GM18951 (cell line): ENCODE data around the gene CNOT6.
"Not testable (repeated sequence)": the region's sequence is repeated elsewhere in the genome, so short reads cannot be mapped to it uniquely, and the experiment has no call there.

Experiments used
- POLR2A ChIP-seq: IDR thresholded peaks from 4 replicates; pipeline ENCODE4 v1.6.1; 2011; ENCODE audit warnings: mild to moderate bottlenecking; ENCODE audit not compliant: insufficient read length, insufficient read depth; ENCODE audit errors: extremely low read depth
- in situ Hi-C: fragments of 300-500 bp; cut with MboI; formaldehyde crosslinking; loops from one replicate; pipeline ENCODE4 v1.12.0; 2022; ENCODE audit warnings: low sequenced_read_pairs, mixed read lengths, inconsistent platforms; ENCODE audit not compliant: unreplicated experiment

CNOT6 gene

DNA sequence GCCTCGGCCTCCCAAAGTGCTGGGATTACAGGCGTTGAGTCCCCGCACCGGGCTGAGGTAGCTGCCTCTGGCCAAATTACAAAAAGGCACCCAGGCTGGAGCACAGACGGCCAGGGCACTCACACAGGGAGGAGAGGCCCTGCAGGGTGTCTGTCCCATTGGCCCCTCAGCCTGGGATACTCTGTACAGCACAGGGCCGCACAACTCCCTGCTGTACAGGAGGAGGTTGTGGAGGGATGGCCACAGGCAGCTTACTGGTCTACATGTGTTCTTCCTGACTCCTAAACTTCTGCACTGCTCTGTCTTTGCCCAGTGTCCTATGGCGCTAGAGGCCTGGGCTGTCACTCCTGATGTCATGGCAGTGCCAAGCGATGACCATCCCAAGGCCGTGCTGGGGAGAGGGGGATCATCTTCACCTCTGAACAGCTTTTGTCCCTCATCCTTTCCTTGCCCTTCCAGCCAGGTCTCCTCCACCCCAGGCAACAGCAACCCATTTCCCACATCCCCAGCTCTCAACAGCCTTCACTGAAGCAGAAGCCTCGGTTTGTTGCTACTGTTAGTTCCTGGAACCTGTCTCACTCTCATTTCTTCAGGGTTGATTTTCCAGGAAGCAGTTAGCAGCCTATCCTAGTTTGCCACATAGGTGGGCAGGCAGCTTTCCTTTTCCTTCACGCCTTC lies 1.8 kb upstream of the CNOT6 start:
- TF ChIP-seq POLR2A: no peak

DNA sequence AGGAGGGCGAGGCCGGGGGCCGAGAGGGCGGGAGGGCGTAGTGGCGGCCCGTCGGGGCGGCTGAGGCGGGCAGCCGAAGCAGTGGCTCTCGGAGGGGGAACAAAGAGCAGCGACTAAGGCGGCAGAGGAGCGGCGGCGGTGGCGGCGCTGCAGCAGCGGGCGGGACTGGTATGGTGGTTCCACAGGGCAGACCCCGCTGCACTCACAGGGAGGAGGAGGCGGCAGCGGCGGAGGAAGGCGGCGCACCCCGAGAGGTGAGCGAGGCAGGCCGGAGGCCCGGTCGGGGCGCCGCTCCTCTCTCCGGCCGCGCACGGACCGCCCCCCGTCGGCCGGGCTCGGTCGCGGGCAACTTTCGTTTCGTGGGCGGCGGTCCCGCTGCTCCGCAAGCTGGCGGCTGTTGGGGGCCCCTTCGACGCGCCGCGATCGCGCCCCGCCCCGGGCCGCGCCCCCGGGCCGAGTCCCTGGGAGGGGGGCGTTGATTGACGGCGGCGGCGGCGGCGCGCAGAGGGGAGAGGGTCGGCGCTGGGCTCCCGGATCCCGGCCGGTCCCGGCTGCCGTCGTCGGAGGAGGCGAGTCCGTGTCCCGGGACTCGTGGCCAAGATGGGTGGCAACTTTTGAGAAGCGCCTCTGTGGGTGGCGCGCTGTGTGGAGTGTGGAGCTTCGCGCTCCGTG lies 467 bp downstream of the CNOT6 start:
- in situ Hi-C loops: no loop called here
- no peak for TF ChIP-seq POLR2A

More for the DNA sequence above, 1.8 kb upstream of the CNOT6 start:
- in situ Hi-C loops: no loop called here

DNA sequence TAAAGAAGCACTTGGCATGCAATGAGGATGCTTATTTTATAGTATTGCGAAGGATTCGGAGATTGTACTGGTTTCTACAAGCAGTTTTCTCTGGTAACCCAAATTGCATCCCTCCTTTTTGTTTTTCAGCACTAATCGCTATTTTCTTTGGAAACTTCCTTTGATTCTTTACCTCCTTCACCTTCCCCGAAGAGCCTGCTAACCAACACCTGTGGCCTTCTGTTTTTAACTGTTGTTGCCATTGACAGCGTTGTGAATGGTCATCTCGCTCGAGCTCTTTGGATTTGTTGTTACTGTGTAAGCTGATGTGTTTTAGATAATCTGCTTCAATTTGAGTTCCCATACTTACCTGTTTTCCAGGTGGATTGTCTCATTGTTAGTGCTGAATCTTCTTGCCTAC lies 1.1 kb downstream of the CNOT6 start:
- in situ Hi-C loops: no loop called here
- no peak for TF ChIP-seq POLR2A

DNA sequence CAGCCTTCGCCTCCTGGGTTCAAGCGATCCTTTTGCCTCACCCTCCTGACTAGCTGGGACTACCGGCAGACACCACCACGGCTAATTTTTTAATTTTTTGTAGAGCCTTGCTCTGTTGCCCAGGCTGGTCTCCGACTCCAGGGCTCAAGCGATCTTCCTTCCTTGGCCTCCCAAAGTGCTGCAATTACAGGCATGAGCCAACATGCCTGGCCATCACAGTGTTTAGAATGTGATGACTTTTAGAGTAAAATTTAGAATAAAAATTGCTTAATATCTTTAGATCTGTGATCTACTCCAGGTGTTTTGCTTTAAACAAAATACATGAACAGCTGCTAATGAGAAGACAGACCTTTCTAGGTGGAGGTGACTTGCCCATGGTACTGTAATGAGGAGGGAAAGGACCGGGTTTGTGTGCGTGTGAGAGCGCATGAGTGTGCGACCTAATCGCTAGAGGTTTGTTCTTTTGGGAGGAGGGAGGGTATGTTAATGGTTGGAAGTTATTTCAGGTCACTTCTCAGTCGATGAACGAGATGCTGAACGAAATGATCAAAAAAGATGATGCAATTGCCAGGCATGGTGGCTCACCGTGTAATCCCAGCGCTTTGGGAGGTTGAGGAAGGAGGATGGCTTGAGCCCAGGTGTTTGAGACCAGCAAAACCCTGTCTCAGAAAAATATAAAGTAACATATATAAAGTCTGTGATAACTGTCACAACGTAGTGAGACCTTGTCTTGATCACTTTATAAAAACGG lies 2.0 kb downstream of the CNOT6 start:
- no peak for TF ChIP-seq POLR2A
- in situ Hi-C loops: no loop called here

DNA sequence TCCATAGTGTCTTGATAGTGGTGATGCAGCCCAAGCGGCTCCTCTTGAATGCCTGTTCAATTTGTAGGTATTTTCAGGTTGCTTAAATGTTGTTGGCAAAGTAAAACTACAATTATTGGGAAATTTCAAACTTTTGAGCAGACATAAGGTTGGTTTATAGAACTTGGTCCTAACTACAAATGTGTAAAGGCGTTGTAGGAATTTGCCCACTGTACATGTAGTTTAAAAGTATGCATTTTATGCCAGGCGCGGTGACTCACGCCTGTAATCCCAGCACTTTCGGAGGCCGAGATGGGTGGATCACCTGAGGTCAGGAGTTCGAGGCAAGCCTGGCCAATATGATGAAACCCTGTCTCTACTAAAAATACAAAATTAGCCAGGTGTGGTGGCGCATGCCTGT lies 2.6 kb downstream of the CNOT6 start:
- in situ Hi-C loops: not testable (repeated sequence)

DNA sequence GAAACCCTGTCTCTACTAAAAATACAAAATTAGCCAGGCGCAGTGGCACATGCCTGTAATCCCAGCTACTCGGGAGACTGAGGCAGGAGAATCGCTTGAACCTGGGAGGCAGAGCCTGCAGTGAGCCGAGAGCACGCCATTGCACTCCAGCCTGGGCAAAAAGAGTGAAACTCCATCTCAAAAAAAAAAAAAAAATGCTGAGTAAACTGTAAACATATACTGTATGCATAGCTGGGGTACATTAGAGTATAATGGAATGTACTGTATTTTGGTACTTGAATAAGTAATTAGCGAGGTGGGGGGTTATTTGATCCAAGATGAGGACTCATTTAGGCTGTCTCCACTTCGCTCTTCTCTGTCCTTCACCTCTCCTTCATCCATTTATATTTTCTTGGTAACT lies 3.7 kb downstream of the CNOT6 start:
- in situ Hi-C loops: not testable (repeated sequence)

DNA sequence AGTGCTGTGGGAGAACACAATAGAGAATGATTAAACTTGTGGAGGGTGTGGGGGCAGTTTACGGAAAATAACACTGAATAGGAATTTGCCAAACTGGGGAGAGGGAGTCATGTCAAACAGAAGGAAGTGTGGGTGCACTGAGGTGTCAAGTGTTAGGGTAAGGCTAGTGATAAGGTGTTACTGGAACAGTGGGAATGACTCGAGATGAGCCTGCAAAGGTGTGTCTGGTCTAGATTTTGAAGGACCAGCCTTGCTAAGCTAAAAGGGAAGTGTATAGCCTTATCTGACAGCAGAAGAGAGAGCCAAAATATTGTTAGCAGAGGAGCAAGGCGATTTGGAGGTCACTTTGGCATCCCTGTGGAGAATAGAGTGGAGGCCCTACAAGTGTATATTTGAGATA lies 4.2 kb downstream of the CNOT6 start:
- TF ChIP-seq POLR2A: no peak
- in situ Hi-C loops: no loop called here

DNA sequence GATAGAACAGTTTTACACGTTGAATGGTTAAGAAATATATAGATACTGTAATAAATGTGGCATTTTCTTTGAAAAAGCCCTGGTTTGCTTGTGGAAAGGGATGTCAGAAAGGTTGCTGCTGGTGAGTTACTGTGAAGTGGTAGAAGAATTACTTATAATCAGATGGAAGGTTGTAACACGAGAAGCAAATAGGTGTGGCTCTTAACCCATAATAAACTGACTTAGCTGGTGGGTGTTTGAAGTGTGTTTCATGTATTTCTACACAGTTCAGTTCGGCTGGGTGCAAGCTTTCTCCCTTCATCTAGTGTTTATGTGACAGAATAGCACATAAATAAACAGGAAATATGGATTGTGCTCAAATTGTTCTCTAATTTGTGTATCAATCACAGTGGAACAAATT lies 5.5 kb downstream of the CNOT6 start:
- in situ Hi-C loops: no loop called here

DNA sequence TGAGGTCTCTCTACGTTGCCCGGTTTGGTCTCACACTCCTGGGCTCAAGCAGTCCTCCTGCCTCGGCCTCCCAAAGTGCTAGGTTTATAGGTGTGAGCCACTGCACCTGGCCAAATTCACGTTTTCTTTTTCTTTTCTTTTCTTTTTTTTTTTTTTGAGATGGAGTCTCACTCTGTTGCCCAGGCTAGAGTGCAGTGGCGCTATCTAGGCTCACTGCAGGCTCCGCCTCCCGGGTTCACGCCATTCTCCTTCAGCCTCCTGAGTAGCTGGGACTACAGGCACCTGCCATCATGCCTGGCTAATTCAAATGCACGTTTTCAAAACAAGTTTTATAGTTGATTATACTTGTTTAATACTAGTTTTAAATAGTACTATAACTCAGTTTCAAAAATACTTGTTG lies 6.1 kb downstream of the CNOT6 start:
- in situ Hi-C loops: not testable (repeated sequence)

More for the DNA sequence above, 5.5 kb downstream of the CNOT6 start:
- TF ChIP-seq POLR2A: no peak

DNA sequence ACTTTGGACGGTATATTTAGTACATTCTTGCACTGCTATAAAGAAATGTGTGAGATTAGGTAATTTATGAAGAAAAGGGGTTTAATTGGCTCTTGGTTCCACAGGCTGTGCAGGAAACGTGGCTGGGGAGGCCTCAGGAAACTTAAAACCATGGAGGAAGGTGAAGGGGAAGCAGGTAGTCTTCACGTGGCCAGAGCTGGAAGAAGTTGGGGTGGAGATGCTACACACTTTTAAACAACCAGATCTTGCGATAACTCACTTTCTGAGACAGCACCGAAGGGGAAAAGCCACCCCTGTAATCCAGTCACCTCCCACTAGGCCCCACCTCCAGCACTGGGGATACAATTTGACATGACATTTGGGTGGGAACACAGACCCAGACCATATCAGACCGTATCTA lies 13.5 kb downstream of the CNOT6 start:
- no peak for TF ChIP-seq POLR2A
- in situ Hi-C loops: no loop called here

DNA sequence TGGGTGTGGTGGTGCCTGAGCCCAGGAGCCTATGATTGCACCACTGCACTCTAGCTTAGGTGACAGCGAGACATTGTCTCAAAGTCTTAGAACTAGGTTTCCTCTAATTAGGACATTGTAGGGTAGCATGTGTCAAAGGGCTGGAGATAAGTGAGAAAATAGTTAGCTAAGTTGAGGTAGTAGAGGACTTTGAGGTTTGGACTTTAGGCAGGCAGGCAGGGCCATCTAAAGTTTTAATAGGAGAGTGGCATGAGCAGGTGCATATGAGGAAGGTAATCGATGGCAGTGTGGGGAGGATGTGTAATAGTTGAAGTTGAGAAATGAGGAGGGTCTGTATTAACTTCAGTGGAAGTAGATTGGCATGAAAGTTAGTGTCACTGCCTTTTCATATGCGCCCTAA lies 21.1 kb downstream of the CNOT6 start:
- in situ Hi-C loops: no loop called here
- TF ChIP-seq POLR2A: no peak

DNA sequence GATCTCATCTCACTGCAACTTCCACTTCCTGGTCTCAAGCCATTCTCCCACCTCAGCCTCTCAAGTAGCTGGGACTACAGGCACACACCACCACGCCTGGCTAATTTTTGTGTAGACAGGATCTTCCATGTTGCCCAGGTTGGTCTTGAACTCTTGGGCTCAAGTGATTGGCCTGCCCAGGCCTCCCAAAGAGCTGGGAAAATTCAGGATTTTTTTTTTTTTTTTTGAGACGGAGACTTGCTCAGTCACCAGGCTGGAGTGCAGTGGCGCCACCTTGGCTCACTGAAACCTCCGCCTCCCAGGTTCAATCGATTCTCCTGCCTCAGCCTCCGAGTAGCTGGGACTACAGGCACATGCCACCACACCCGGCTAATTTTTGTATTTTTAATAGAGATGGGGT lies 21.8 kb downstream of the CNOT6 start:
- in situ Hi-C loops: not testable (repeated sequence)

DNA sequence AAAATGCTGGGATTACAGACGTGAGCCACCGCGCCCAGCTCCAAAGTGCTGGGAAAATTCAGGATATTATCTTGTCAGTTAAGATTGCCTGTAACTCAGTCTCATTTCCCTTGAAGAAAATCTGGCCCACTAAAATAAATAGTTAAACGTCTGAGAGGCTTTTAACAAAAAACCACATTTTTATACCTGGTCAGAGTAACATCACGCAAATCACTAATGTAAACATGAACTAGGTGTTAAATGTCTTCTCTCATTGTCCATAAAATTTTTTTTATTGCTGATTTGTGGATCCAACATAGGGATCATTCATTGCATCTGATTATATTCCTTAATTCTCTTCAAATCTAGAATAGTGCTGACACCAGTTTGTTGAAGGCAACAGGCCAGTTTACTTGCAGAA lies 22.3 kb downstream of the CNOT6 start:
- in situ Hi-C loops: no loop called here
- no peak for TF ChIP-seq POLR2A

DNA sequence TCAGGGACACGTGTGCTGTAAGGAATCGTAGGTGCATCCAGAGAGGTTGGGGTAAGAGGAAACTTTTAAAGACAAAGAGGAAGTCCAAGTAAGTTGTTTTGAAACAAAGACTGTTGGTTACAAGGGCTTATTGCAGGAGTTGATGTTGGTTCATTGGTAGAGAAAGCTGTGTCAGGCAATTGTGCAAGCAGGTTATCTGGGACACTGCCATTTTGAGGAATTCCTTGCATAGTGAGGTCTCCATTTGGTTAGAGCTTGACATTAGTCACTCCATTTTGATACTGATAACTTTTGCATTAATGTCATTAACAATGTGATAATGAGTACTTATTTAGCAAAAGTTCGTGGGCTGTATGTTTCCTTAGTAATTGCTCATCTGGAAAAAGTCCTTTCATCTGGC lies 24.9 kb downstream of the CNOT6 start:
- in situ Hi-C loops: no loop called here
- TF ChIP-seq POLR2A: no peak
